ENCODE measurements around the gene TMEM183A.

TMEM183A gene

DNA sequence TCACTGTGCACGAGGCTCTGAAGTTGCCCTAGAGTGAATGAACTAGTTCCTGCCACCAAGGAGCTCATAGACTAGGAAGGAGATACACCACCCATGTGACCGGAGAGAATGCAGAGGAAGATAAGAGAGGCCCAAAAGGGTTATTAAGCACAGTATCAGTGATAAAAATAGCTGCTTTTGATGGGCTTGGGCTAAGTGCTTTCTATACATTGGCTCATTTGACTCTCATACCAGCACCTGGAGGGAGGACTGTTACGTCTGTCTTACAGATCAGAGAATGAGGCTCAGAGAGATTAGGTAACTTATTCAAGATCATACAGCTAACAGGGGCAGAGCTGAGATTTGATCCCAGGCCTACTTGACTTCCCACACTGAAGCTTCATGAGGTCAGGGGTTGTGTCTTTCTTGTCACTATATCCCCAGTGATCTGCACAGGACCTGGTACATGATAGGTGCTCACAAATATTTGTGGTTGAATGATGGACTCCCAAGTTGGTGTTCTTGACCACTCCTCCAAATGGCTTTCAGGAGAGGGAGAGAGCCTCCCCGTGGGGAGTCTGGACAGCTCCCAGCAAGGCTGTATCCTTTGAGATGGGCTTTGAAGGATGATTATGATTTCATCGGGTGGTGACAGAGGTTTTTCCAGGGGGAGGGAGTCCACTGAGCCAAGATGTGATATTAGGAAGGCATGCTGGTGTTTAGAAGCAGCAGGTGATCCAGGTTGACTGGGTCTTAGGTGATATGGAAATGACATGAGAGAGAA lies 33.5 kb downstream of the TMEM183A start:
- no peak overlapping the region for H3K27ac ChIP-seq
- no peak for DNase-seq (ENCODE audit: low spot score)
- TF ChIP-seq, protein P1, sequence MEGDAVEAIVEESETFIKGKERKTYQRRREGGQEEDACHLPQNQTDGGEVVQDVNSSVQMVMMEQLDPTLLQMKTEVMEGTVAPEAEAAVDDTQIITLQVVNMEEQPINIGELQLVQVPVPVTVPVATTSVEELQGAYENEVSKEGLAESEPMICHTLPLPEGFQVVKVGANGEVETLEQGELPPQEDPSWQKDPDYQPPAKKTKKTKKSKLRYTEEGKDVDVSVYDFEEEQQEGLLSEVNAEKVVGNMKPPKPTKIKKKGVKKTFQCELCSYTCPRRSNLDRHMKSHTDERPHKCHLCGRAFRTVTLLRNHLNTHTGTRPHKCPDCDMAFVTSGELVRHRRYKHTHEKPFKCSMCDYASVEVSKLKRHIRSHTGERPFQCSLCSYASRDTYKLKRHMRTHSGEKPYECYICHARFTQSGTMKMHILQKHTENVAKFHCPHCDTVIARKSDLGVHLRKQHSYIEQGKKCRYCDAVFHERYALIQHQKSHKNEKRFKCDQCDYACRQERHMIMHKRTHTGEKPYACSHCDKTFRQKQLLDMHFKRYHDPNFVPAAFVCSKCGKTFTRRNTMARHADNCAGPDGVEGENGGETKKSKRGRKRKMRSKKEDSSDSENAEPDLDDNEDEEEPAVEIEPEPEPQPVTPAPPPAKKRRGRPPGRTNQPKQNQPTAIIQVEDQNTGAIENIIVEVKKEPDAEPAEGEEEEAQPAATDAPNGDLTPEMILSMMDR (IDR thresholded peaks at IDR 0.05) = no peak

DNA sequence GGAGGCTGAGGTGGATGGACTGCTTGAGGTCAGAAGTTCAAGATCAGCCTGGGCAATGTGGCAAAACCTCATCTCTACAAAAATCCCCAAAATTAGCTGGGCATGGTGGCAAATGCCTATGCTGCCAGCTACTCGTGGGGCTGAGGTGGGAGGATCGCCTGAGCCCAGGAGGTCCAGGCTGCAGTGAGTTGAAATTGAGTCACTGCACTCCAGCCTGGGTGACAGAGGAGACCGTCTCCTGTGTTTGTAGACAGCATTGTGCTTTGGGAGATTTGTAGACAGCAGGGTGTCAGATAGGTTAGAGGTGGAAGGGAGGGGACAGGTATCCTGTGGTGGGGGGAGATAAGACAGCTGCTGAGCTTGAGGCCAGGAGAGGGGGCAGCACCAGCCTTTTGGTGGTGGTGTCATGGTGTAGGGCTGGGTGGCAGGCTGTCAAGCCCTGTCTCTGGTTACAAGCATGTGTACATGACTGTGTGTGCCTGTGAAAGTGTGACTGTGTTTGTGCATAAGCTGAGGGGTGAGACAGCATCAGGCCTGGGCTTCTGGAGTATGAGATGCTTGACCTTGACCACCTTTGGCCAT lies 34.3 kb downstream of the TMEM183A start:
- no peak for DNase-seq (ENCODE audit: low spot score)
- no peak overlapping the region for H3K4me3 ChIP-seq
- H3K27ac ChIP-seq = no peak overlapping the region
- TF ChIP-seq, protein P1 (IDR thresholded peaks at IDR 0.05) = no peak

More for the DNA sequence above, 33.5 kb downstream of the TMEM183A start:
- H3K4me3 ChIP-seq = no peak overlapping the region

DNA sequence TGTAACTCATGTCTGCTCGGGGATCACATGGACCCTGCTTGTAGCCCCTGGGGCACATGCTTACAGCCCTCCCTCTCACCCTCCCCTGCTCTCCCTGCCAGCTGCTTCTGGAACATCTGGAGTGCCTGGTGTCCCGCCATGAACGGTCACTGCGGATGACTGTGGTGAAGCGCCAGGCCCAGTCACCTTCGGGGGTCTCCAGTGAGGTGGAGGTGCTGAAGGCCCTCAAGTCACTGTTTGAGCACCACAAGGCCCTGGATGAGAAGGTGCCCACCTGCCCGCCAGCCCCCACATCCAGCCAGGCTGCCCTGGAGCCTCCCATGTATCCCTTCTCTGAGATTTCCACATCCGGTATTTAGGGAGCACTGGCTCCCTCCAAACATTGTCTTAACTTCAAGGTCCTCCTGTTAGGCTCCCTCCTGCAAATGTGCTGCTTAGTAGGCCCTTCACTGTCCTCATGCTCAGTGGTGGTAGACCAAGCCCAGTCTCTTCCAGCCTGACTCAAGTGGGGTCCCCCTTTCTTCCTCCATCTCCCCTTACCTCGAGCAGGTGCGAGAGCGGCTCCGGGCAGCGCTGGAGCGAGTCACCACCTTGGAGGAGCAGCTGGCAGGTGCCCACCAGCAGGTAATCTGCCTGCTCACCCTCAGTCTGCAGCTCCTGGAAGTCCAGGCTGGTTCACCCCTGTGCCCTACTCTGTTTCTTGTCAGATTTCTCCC lies 36.8 kb downstream of the TMEM183A start:
- no peak overlapping the region for H3K27ac ChIP-seq
- no peak for DNase-seq (ENCODE audit: low spot score)
- no peak overlapping the region for H3K4me3 ChIP-seq
- TF ChIP-seq, protein P1 (IDR thresholded peaks at IDR 0.05) = no peak

DNA sequence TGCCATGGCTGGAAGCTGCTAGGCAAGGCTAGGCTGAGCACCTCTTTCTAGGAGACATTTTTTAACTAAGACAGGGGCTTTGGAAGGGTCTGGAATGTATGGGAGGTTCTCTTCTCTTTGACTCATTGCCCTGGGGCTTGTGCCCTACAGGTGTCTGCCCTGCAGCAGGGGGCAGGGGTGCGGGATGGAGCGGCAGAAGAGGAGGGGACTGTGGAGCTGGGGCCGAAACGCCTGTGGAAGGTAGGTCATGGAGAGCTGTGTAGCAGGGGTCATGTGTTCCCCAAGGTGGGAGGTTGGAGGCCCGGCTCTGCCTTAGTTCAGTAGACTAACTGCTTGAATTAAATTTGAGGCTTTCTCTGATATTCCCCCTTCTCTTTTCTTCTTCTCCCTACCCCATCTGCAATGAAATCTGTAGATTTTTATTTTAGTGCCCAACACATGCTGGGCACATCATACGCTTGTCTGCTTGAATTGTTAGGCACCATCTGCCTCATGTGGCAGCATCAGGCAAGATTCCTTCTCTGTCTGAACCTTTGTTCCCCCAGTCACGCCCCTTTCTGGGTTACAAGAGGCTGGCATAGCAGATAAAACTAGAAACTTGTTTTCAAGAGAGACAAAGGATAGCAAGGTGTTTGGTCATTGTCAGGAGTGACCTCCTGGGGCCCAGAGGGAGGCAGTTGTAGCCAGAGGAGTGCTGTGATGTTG lies 37.5 kb downstream of the TMEM183A start:
- no peak overlapping the region for H3K27ac ChIP-seq
- TF ChIP-seq, protein P1 (IDR thresholded peaks at IDR 0.05) = no peak
- H3K4me3 ChIP-seq = no peak overlapping the region
- no peak for DNase-seq (ENCODE audit: low spot score)

DNA sequence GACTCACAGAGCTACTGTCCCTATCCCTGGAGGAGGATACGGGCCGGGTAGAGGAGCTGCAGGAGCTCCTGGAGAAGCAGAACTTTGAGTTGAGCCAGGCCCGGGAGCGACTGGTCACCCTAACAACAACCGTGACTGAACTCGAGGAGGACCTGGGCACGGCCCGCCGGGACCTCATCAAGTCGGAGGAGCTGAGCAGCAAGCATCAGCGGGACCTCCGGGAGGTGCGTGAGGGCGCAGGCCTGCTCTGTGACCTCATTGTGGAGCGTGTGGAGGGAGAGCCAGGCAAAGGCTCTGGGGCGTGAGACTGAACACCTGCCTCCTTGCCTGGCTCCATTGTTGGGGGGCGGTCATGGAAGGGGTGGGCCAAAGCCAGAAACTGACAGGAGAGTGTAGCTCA lies 38.2 kb downstream of the TMEM183A start:
- no peak overlapping the region for H3K4me3 ChIP-seq
- DNase-seq (ENCODE audit: low spot score) = no peak
- no peak overlapping the region for H3K27ac ChIP-seq
- TF ChIP-seq, protein P1 (IDR thresholded peaks at IDR 0.05) = no peak

DNA sequence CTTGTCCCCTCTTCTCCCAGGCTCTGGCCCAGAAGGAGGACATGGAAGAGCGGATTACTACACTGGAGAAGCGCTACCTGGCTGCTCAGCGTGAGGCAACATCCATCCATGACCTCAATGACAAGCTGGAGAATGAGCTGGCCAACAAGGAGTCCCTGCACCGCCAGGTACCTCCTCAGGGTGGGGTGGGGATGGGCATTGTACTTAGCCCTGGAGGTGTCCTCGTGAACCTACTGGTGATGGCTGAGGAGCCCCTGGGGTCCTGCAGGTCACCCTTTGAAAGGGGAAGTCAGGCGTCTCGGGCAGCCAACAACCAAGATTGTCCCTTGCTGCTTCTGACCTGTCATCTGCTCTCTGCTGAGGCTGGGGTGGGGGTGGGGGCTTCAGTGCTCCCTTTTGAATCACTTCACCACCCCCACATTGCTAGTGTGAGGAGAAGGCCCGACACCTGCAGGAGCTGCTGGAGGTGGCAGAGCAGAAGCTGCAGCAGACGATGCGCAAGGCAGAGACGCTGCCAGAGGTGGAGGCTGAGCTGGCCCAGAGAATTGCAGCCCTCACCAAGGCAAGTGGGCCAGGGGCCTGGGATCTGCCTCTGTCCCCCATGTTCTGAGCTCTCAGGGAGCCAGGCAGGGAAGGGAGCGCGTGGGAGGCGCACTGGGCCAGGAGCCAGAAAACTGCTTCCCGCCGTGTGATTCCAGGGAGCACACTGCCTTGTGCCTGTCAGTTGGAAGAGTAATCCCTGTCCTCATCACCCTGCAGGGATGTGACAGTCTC lies 38.8 kb downstream of the TMEM183A start:
- Histone ChIP-seq H3K4me3 (no peak overlapping the region), H3K27ac (no peak overlapping the region)
- TF ChIP-seq, protein P1 (IDR thresholded peaks at IDR 0.05) = no peak
- DNase-seq (ENCODE audit: low spot score) = no peak

Data from coronary artery (tissue), 2 donors.